Measurements from ENCODE around the gene CUEDC1.

The CUEDC1 gene

DNA sequence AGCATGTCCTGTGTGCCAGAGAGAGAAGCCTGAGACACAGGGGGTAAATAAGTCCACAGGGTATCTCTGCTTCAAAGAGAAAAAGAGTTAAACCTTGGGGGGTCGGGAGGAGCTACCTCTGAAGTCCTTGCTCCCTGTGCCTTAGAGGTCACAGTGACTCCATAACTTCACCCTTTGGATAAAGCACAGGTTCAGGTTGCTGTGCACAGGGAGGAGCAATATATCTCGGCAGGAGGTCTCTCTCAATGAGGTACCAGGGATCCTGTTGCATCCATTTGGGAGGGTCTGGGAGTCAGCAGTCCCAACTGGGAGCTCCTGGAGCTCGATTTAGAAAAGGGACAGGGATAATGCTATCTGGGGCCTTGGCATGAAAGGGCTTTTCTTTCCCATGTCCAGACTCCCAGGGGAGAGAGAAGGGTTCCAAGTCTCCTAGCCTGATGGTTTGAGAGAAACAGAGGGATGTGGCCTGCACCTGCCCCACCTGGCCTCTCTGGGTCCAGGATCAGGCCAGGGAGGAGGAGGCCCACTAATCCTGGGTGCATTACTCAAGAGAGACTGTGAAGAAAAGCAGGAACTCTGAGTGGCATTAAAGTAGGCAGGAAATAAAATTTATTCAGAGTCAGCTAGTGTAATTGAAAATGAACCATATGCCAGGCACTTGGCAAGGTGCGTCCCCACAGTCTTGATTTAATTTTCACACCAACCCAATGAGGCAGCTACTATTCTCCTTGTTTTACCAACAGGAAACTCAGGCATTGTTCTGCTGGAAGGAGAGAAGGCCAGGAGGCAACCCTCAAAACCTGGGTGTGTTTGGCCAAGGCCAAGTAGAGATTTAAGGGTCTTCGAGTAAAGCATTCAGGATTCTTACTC is 40.7 kb downstream of the CUEDC1 start:
- peak; percentile 50 for DNase-seq

DNA sequence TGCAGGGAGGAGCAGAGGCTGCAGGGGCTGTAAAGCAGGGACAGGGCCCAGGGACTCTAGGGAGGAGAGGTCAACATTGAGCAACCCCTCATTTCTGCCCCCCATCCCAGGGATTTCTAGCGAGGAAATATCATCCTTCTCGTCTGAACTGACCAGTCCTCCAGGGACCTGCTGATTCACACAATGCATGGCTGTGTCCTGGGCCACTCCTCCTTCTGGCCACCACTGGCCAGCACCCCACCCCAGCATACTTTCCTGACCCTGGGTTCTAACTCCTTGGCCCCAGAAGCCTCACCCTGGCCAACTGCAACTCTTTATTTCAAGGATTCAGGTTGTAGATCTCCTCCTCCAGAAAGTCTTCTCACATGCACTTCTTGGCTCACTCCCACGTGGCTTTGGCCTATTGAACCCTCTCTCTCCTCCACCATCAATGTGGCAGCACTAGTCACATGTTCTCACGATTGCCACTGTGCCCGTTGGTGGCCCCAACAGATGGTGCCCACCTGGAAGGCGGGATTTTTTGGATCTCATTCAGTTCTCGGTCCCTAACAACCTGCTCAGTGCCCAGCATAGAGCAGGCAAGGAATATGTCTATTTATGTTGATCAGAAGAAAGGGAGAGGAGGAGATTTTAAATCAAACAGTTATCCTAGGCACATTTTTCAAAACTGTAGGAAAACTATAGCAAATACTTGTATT is 41.5 kb downstream of the CUEDC1 start:
- no peak for DNase-seq

DNA sequence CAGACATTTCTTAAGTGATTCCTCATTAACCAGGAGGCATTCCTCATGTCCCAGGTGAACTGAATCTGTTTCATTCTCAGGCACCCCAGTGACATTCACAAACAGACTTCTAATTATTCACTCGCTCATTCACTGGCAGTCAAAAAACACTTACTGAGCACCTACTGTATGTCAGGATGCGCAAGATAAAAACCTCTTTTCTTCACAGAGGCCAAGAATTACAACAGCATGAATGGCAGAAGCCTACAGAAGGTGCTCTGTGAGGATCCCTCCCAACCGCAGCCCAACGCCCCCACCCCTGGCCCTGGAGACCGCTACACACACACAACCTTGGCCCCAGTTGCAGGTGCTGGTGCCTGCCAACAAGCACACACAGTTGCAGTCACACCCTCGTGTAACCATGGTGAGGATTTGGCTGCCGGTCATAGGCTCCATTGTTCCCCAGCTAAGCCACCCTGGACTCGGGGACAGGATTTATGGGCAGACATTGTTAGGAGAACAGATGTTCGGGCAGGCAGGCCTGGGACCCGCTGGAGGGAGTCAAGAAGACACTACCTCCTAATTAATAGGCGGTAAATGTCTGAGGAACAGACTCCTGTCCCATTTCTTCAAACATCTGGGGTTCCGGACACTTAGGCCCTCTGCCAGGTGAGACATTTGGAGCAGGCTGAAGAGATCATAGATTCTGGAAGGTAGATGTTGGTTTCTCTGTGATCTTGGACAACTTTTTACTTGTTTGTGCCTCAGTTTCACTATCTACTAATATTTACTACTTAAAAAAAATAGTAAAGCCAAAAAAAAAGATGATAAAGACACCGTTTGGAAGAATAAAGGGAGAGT is 43.2 kb downstream of the CUEDC1 start:
- peak; percentile 96 for DNase-seq

DNA sequence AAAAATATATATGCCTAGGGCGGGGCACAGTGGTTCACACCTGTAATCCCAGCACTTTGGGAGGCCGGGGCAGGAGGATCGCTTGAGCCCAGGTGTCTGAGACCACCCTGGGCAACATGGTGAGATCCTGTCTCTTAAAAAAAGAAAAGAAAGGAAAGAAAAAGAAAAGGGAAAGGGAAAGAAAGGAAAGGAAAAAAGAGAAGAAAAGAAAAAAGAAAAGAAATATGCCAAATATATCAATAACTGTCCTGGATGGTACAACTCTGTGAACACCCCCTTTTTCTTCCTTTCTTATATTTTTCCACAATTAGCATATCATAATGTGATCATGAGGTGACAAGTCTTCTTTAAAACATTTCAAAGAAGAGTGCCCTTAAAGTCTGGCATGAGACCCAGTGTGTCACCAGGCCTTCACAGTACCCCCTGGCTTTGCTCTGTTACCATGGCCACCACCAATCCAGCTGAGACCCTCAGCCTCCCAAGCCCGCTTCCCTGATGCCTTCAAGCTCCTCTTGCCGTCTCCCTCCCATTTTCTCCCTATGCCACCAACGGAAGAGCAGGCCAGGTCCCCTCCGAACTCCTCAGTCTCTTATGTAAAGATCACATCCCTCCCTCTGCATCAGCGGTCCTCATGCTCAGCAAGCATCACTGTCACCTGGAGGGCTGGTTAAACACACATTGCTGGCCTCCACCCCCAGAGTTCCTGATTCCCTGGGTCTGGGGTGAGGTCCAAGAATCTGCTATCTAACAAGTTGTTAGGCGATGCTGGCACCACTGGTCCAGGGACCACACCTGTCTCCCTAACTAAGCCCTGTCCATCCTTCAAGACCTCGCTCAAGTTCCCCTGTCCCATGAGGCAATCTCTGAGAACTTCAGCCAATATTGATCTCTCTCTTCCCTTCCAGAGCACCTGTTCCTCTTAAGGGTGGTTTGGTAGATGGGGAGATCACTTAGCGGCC is 44.5 kb downstream of the CUEDC1 start:
- DNase-seq, result no peak

DNA sequence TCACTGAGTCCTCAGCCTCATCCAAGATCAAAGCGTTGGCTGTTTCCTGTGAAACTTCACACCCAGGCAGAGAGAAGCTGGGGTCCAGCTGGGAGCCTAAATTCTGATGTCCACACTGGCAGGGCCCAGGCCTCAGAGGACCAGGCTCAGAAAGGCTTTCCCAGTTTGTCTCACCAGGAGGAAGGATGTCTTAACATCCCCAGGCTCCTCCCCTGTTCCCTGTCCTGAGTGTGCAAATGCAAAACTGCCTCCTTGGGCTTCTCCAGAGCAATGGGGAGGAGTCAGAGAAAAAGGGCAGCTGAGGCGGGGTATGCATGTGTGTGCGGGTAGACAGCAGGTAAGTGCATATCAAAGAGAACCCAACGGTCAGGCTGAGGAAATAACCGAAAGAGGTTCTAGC is 45.7 kb downstream of the CUEDC1 start:
- no peak for DNase-seq

DNA sequence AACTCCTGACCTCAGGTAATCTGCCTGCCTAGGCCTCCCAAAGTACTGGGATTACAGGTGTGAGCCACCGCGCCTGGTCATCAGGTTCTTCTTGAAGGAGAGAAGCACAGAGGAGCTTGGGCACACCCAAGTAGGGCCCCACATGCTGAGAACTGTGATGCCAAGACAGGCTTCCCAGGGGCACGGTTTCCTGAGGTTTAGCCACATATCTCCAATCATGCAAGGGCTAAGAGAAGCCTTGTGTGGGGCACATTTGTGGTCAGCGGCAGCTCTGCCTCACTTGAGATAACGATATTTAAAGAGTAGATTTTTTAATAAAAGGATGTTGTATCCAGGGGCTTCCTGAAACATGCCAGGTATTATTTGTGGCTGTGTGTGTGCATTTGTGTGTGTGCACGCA is 46.9 kb downstream of the CUEDC1 start:
- DNase-seq, result no peak

DNA sequence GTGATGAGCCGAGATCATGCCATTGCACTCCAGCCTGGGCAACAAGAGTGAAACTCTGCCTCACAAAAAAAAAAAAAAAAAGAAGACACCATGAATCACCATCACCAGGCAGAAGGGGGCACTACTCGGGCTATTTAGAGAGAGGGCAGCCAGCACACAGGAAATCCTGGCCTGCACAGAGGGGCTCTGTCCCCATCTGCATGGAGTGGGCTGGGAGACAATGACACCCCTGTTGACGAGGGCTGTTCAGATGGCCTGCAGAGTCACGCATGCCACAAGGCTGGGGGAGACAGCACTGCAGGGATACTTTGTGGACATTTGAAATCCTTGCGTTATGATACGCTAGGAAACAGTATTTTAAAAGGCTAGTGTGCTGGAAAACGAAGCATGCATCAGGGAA is 48.3 kb downstream of the CUEDC1 start:
- DNase-seq, result no peak

DNA sequence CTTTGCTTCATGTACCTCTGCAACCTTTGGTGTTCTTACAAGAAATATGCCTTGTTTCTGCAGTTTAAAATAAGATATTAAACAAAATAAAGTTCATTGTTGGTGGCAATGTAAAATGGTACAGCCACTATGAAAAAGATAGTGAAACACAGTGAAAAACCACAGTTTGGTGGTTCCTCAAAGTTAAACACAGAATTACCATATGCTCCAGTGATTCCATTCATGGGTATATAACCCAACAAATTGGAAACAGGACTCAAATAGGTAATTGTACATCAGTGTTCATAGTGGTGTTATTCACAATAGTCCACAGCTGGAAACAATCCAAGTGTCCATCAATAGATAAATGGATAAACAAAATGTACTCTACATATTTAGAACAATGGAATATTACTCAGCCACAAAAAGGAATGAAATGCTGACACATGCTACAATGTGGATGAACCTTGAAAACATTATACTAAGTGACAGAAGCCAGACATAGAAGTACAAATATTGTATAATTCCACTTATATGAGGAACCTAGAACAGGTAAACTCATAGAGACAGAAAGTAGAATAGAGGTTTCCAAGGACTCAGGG is 49.2 kb downstream of the CUEDC1 start:
- DNase-seq, result no peak

DNA sequence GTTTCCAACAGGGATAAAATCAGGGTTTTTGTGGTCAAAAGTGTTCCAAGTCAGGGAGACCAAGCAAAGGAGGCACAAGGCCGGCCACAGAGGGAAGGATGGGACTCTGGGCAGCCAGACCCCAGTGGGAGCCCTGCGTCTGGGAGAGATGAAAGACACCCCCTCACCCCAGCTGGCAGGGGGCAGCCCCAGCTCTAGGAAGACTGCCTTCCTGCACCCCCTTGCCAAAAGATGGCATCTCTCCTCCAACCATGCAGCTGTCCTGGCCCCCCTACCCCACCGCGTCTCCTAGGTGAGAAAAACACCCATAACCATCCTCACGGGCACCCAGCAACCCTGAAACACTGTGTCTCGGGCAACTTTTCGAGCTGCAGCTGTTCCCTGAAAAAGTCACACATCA is 51.3 kb downstream of the CUEDC1 start:
- DNase-seq, result no peak

DNA sequence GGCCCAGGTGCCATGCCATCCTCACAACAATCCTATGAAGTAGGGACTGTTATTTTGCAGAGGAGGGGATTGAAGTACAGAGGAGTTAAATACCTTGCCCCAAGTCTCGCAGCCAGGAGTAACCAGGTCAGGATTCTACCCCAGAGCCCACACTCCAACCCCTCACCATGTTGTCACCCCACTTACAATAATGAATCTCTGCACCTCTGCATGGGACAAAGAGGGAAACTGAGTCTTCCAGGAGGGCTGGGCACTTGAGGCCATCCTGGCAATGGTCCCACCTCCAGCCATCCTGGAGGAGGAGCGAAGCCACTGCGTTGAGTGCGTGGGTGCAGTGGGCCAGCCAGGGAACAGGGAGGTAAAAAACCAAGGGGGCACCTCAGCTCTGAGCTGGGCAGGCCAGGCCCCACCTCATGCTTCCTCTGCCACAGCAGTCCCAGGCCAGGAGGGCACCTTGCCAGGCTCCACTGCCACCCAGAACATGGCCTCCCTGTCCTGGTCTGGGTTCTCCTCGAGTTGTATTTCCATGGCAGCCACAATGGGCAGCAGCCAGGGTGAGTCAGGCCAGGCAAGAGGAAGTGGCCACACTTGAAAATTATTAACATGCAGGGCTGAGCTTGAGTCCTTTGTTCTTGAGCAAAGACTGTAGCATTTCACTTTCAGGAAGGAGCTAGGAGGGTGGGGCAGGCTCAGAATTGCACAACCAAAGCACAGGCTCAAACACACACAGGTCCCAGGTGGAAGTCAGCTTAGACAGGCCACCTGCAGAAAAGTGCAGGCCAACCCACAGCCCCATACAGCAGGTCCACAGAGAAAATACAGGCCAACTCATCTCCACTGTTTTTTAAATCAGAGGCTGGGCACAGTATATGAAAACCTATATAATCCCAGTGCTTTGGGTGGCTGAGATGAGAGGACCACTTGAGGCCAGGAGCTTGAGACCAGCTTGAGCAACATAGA is 52.1 kb downstream of the CUEDC1 start:
- no peak for DNase-seq

DNA sequence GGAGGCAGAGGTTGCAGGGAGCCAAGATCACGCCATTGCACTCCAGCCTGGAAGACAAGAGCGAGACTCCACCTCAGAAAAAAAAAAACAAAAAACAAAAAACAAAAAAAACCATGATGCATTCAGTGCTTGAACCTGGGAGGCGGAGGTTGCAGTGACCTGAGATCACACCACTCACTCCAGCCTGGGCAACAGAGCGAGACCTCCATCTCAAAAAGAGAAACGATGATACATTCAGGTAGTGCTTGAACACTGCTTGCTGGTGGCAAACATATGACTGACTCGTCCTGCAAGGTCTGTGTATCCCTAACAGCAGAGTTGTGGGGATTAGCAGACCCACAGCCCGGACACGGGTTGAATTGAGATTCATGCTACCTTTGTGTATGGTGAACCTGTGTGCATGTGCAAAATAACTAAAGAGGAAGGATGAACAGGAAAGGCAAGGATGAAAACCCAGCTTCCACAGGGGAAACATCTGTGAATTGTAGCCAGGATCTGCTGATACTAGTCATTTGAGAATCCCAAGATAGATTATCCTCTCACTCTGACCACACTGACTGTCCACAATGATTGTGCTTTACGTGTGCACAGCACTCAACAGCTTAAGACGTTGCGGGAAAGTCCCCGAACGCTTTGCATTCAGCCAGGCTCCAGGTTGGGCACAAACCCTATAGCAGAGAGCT is 53.0 kb downstream of the CUEDC1 start:
- no peak for DNase-seq

DNA sequence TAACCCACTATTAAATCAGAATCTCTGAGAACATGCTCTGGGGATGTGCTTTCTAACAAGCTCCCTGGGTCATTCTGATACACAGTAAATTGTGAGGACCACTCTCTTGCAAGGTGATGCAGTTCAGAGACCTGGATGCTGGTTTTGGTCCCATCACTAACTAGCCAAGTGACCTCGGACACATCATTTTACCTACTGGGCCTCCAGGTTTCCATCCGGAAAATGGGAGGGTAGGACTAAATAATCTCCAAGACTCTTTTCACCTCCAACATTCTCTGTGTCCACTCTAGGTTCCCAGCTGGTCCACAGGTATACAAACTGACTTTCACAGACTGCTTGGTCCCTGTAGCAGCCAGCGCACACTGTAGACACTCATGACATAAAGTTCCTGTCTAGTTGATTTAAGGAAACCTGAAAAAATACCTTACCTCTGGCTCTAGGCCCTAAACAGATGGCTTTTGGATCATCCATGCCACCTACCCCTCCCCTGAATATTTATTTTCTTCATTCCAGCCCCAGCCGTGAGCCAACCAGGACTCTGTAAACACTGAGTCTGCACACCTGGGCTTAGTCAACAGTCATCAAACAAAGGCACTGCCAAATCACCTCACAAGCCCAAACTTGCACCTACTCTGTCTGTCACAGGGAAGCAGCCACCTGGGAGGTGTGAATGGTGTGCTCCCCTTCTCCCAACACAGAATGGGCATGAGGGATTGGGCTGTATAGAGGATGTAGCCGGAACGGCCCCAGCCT is 54.0 kb downstream of the CUEDC1 start:
- DNase-seq, result no peak

DNA sequence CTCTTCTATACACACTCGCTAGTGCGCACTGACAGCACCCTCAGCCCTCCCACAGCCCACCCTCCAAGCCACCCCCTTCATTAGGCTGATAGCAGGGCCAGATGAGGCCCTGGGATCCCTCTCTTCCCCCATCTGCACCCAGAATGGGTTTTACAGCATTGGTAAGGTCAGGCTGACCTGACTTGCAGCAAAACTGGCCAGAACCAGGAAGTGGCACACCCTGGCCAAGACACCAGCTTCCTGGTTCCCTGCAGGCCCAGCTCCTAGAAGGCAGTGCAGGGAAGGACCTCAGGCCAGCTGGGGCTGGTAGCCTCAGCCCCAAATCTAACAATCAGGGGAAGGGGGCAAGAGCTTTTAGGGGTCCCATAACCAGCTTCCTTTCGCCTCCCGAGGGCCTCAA is 55.4 kb downstream of the CUEDC1 start:
- no peak for DNase-seq

DNA sequence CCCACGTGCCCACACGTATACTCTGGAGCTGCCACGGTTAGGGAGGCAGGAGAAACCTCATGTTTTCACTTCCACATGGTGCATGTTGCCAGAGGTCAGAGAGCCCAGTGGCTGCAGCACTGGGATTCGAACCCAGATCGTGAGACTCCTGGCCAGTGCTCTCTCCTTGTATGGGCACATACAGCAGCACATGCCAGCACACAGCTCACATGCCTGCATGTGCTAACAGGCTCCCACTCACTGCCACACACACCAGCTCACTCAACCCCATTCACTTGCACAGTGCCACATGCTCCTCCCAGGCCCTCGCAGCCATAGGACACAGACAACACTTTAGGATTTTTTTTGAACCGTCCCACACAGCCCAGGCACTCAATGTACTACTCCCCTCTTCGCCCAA is 55.8 kb downstream of the CUEDC1 start:
- no peak for DNase-seq

DNA sequence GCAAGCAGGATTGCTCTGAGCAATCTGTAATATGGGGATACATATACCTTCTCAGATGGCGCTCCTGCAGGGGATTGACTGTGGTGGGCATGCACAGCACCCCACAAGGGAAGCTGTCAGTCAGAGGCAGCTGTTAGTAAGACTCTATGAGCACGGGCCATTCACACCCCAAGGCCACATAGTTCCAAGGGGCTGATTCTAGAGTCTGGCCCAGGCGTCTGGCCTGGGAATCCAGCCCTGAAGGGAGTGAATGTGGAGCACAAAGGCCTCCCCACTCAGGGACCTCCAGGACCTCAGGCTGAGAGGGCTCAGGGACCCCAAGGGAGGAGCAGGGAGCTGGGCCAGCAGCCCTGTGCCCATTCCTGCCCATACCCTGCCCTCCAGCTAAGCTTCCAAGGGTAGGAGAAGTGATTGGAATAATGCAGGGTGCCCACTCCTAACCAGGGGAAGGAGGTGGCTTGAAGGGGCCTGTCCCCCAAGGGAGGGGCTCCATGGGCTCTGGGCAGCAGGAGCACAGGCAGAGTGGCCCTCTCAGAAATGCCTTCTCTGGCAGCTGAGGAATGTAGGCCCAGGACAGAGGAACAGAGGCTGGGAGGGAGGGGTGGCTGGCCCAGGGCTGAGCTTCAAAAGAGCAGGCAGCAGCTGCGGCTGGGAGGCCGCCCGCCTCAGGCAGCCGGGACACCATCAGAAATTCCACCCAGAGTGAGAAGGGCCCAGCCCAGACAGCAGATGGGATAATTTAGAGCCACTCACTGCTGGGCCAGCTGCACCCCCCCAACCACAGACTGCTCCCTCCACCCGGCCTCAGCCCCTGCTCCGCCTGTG is 56.5 kb downstream of the CUEDC1 start:
- peak; percentile 69 for DNase-seq

DNA sequence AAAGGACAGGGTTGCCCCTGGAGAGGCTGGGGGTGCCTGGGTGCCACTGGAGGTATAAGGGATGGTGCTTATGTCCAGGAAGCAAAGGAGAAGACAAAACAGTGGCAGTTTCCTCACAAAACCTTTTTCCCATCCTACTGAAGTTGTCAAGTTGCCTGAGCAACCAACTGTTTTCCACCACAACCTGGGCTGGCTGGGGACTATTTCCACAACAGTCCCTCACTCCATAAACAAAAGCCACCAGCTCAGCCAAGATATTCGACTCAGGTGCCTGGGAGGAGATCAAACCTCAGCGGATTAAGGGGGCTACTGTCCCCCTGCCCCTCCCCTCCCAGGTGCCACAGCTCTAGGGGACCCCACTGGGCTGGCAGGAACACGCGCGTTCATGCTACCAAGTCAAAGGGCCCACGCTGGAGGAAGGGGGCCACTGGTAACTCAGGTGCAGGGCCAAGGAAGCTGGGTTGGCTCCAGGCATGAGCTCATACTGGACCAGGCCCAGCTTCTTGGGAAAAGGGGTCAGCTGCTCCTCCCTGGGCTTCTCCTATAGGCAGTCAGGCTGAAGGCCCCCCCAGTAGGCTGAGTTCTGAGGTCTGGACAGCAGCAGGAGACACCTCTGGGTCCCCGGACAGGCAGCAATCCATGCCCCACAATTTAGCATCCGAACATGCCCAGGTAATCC is 59.7 kb downstream of the CUEDC1 start:
- DNase-seq, result no peak

DNA sequence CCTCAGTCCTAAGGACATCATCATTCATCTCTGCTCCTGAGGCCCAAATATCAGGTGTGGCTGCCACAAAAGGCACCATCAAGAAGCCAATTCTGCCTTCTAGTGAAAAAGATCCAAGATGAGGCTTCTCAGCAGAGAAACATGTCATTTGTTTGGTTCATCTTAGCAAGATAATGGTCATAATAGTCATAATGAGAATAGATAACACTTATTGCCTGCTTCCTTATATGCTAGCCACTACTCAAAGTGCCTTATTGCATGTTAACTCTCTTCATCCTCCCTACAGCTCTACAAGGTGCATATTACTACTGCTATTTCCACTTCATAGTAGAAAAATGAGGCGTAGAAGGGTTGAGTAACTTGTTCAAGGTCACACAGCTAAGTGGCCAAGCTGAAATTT is 60.4 kb downstream of the CUEDC1 start:
- DNase-seq, result no peak
